SU-DHL-6 (cell line): Measurements from ENCODE around the gene BCAN.

Experiments
- H2AFZ ChIP-seq: fragments of 200-600 bp; sonication (generic); 2 replicates; pipeline ENCODE4 v1.6.1; 2014; ENCODE audit warnings: low read depth, mild to moderate bottlenecking, moderate library complexity, mixed read lengths, antibody characterized with exemption, low read length; ENCODE audit not compliant: severe bottlenecking
- H3F3A ChIP-seq: fragments of 200-600 bp; shearing (Covaris generic); 2 replicates; pipeline ENCODE4 v1.6.0; 2016; ENCODE audit warnings: antibody characterized with exemption, mild to moderate bottlenecking; ENCODE audit not compliant: insufficient read depth
- H3K27ac ChIP-seq: fragments of 200-600 bp; sonication (generic); 2 replicates; pipeline ENCODE4 v1.5.1; 2016; ENCODE audit warnings: low read depth, mild to moderate bottlenecking, low read length, moderate library complexity, mixed read lengths
- H3K27me3 ChIP-seq: fragments of 200-600 bp; sonication (generic), shearing (Covaris generic); 2 replicates; pipeline ENCODE4 v1.6.0; 2014; ENCODE audit warnings: mild to moderate bottlenecking, low read length
- H3K36me3 ChIP-seq: fragments of 200-600 bp; sonication (generic); 2 replicates; pipeline ENCODE4 v1.6.1; 2014; ENCODE audit warnings: mild to moderate bottlenecking, low read length, mixed read lengths
- H3K4me2 ChIP-seq: fragments of 300-600, 200-600 bp; shearing (Covaris generic), sonication (generic); 2 replicates; pipeline ENCODE4 v1.6.0; 2014; ENCODE audit warnings: low read length, low read depth, mild to moderate bottlenecking; ENCODE audit not compliant: poor library complexity, severe bottlenecking
- H3K4me3 ChIP-seq: fragments of 200-600 bp; sonication (generic); 2 replicates; pipeline ENCODE4 v1.5.1; 2014; ENCODE audit warnings: antibody characterized with exemption, low read length, mild to moderate bottlenecking, mixed read lengths; ENCODE audit not compliant: insufficient read depth, poor library complexity, severe bottlenecking
- H3K79me2 ChIP-seq: fragments of 200-600 bp; sonication (generic); 2 replicates; pipeline ENCODE4 v1.6.1; 2014; ENCODE audit warnings: mild to moderate bottlenecking, low read length, moderate library complexity; ENCODE audit not compliant: insufficient read depth
- H3K9ac ChIP-seq: fragments of 200-600 bp; sonication (generic); 2 replicates; pipeline ENCODE4 v1.7.0; 2014; ENCODE audit warnings: mild to moderate bottlenecking, low read length
- H3K9me2 ChIP-seq: fragments of 200-600 bp; sonication (generic); replicated peaks from 2 replicates; pipeline ENCODE4 v1.6.1; 2014; ENCODE audit warnings: low read length; ENCODE audit not compliant: insufficient read depth
- H3K9me3 ChIP-seq: fragments of 200-600 bp; sonication (generic); 2 replicates; pipeline ENCODE4 v1.6.1; 2014; ENCODE audit warnings: low read length, mixed read lengths; ENCODE audit not compliant: insufficient read depth
- H4K20me1 ChIP-seq: fragments of 200-600 bp; sonication (generic); 2 replicates; pipeline ENCODE4 v1.6.1; 2014; ENCODE audit warnings: low read depth, mild to moderate bottlenecking, antibody characterized with exemption, low read length, moderate library complexity, mixed read lengths
- EZH2phosphoT487 ChIP-seq: fragments of 200-600 bp; sonication (generic), shearing (Covaris generic); conservative IDR thresholded peaks from 2 replicates; pipeline ENCODE4 v1.6.1; 2018; ENCODE audit warnings: mild to moderate bottlenecking, antibody characterized with exemption, low read length, moderate library complexity, mixed read lengths
- TF ChIP-seq, protein P1 (sequence below): fragments of 200-600 bp; sonication (generic); IDR thresholded peaks from one replicate; pipeline ENCODE4 v1.5.1; 2017; ENCODE audit warnings: antibody characterized with exemption, mild to moderate bottlenecking, low read length, moderate library complexity; ENCODE audit not compliant: insufficient read depth, poor library complexity, severe bottlenecking

Gene BCAN

DNA sequence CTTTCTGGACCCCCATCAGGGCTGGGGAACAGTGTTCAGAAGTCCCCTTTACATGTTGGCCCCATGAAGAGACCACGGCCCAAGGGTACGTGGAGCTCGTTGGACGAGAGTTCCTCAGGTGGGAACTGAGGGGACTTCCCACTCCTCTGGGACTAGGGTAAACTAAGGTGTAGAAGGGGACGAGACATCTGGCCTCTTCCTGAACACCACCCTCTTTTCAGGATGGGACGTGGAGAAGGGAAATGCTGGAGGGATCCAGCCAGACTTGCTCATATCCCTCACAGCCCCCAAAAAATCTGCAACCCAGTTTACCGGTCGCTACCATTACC, 48.3 kb upstream of the BCAN start:
- H3K79me2 ChIP-seq, result peaks cover 5% of the 10 kb centered on the region; the same call in 1 of the 2 replicates
- no peak overlapping the region for H2AFZ ChIP-seq
- H3K36me3 ChIP-seq, result no peaks in the 10 kb centered on the region
- H3F3A ChIP-seq, result peaks cover 26% of the 10 kb centered on the region
- TF ChIP-seq, protein P1, sequence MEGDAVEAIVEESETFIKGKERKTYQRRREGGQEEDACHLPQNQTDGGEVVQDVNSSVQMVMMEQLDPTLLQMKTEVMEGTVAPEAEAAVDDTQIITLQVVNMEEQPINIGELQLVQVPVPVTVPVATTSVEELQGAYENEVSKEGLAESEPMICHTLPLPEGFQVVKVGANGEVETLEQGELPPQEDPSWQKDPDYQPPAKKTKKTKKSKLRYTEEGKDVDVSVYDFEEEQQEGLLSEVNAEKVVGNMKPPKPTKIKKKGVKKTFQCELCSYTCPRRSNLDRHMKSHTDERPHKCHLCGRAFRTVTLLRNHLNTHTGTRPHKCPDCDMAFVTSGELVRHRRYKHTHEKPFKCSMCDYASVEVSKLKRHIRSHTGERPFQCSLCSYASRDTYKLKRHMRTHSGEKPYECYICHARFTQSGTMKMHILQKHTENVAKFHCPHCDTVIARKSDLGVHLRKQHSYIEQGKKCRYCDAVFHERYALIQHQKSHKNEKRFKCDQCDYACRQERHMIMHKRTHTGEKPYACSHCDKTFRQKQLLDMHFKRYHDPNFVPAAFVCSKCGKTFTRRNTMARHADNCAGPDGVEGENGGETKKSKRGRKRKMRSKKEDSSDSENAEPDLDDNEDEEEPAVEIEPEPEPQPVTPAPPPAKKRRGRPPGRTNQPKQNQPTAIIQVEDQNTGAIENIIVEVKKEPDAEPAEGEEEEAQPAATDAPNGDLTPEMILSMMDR, result no peak
- TF ChIP-seq EZH2phosphoT487, result no peak
- no peaks in the 10 kb centered on the region for H3K9me3 ChIP-seq
- no peak overlapping the region for H3K4me3 ChIP-seq
- H3K27ac ChIP-seq, result no peak overlapping the region
- no peaks in the 10 kb centered on the region for H4K20me1 ChIP-seq
- no peaks in the 10 kb centered on the region for H3K27me3 ChIP-seq
- H3K9me2 ChIP-seq, result no peaks in the 10 kb centered on the region
- H3K4me2 ChIP-seq, result no peak overlapping the region
- no peak overlapping the region for H3K9ac ChIP-seq

DNA sequence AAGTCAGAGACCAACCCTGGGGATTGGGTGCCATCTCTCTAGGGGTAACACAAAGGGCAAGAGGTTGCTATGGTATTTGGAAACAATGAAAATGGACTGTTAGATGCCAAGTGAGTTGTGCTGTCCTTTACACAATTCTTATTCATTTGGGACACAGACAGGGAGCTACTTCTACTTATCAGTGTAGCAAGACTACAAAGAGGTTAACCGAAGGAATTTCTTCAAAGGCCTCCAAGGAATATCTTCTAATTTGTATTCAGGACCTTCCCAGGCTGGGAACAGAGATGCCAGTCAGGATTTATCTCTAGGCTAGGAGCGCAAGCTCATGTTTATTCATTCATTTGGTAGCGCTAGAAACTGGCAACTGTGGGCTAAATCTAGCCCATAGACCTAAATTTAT, 47.7 kb upstream of the BCAN start:
- no peaks in the 10 kb centered on the region for H3K9me3 ChIP-seq
- H3K36me3 ChIP-seq, result no peaks in the 10 kb centered on the region
- TF ChIP-seq EZH2phosphoT487, result no peak
- TF ChIP-seq, protein P1, result no peak
- H2AFZ ChIP-seq, result no peak overlapping the region
- H3K27ac ChIP-seq, result no peak overlapping the region
- H3K4me2 ChIP-seq, result no peak overlapping the region
- H3K27me3 ChIP-seq, result no peaks in the 10 kb centered on the region
- H3K9me2 ChIP-seq, result no peaks in the 10 kb centered on the region
- H3K9ac ChIP-seq, result no peak overlapping the region
- H3F3A ChIP-seq, result peaks cover 29% of the 10 kb centered on the region
- H4K20me1 ChIP-seq, result no peaks in the 10 kb centered on the region
- no peak overlapping the region for H3K4me3 ChIP-seq
- peaks cover 11% of the 10 kb centered on the region; the same call in 1 of the 2 replicates for H3K79me2 ChIP-seq

DNA sequence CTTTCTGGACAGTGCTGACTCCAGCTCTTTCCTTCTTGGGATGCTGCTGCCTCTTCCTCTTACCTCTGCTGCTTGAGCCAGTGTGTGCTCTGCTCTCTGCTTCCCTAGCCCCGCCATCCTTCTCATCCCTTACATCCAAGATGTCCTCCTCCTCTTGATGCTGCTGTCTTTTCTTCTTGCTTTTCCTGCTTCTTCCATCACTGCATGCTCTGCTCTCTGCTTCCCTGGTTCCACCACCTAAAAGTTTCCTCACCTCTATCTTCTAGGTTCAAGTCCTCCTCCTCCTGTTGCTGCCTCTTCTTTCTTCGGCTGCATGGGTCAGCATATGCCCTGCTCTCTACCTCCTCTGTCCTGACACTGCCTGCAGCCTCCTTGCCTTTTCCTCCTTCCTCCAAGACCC, 46.9 kb upstream of the BCAN start:
- no peak overlapping the region for H3K4me3 ChIP-seq
- no peak overlapping the region for H3K9ac ChIP-seq
- no peaks in the 10 kb centered on the region for H3K36me3 ChIP-seq
- no peaks in the 10 kb centered on the region for H3K27me3 ChIP-seq
- peaks cover 19% of the 10 kb centered on the region for H3K79me2 ChIP-seq
- H3K9me3 ChIP-seq, result no peaks in the 10 kb centered on the region
- TF ChIP-seq EZH2phosphoT487, result no peak
- TF ChIP-seq, protein P1, result no peak
- peaks cover 37% of the 10 kb centered on the region for H3F3A ChIP-seq
- H2AFZ ChIP-seq, result no peak overlapping the region
- H3K27ac ChIP-seq, result no peak overlapping the region
- H4K20me1 ChIP-seq, result no peaks in the 10 kb centered on the region
- H3K4me2 ChIP-seq, result no peak overlapping the region
- H3K9me2 ChIP-seq, result no peaks in the 10 kb centered on the region
